ENCODE measurements around the gene PCSK2.

PCSK2 gene

DNA sequence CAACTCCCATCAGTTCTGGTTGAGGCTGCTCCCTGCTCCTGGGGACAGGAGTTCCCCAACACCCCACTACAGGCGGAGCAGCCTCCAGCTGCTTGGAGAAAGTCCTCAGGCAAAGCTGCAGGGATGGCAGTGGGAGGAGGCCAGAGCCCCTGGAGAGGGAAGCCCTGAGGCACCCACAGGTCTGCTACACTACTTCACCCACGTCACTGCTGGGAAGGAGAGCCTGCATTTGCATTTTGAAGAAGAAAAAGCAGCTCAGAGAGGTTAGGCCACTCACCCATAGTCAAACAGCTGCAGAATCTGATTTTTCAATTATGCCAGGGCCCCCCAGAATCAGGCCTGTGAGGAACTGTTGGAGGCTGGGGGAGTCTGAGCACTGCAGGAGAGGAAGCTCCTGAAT lies 287.1 kb downstream of the PCSK2 start:
- DNase-seq = no peak

DNA sequence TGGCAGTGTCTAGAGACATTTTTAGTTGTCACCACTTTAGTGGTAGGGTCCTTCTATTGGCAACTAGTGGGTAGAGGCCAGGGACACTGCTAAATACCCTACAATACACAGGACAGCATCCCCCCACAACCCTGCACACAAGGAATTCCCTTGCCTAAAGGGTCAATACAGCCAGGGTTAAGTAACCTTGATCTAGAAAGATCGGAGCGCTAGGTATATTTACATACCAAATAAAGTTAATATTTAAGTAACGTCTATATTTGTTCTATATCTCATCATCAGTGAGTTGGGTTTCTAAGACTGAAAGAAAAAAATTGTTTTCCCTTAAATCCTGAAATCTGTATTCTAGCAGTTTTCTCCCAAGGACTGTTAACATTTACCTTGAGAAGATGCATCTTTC lies 288.2 kb downstream of the PCSK2 start:
- no peak for DNase-seq

DNA sequence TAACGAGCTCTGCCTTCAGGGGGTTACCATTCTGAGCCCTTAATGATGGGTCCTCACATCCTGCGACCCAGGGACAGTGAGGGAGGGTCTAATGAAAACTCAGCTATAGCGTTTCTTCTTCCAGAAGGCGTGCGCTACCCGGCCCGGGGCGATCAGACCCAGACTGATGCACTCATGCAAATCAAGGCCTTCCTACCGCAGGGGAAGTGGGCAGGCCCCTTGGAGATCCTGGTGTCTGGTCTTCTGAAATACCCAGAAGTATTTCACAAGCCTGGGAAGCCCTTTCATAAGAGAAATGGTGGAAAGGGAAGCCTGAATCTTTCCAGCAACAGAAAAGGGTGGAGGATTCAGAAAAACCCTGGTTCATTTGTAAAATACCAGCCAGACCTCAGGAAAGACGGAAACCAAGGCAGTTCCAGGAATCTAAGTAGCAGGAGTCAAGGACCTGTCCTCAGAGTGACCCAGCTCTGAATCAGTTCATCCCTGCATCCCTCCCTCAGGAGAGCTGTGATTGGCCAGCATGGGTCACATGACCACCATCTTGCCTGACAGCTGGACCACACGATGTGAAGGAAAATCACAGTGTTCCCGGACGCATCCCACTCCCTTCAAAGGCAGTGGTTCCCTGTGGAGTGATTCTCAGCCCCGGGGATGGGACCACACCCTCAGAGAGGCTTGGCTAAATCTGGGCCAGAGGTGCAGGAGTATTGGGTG lies 291.7 kb downstream of the PCSK2 start:
- DNase-seq = no peak

DNA sequence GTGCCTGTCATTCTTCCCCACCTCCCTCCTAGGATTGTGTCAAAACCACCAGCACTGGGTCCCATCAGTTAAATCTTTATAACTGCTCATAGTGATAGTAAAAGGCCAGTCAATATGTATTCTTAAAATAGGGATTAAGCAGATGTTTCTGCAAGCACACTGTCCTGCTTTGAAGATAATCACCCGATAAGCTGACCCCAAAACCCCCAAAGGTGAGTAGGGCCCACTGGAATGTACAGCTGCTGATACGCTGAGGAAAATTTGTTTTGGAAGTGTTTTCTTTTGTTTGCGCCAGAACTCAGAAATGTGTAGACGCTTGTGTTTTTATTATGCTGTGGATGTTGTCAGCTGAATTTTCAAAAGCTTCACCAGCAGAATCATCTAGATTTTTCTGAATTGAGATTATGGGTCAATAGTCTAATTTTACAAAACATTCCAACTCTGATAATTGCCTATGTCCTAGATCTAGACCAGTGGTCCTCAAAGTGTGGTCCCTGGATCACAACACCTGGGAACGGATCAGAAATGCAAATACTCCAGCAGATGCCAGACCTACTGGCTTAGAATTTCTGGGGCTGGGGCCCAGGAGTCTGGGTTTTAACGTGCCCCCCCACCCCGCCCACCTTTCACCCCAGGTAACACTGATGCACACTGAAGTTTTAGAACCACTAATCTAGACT lies 292.9 kb downstream of the PCSK2 start:
- DNase-seq = no peak

DNA sequence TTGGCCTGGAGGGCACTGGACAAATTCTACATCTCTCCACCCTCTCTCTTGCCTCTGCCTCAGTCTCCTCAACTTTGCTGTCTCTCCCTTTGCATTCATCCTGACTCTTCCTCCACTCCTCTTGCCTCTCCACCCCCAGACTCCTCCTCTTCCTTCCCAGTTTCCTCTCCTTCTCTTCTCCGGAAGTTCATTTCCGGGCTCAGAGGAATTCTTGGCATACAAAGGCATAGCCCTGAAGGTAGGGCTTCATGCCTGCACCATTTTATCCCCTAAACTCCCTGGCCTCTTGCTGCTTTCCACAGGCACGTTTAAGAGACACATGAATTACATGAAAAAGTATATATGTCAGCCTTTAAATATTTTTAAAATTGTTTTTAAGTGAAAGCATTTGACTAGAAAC lies 293.7 kb downstream of the PCSK2 start:
- DNase-seq = no peak

DNA sequence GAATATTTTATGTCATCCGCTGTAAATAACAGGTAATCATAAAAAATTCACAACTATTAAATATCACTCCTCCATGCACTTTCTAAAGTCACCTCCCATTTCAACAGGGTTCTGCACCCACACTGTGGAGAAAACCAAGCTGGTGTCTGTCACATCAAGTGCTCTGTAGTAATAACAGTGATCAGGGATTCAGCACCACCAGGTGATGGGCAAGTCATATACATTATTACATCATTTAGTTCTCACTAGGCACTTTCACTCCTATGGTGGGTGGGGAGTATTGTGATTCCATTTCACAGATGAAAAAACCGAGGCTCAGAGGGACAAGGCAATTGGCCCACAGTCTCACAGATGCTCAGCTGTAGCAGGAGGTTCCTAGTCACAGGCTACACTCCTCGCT lies 295.7 kb downstream of the PCSK2 start:
- no peak for DNase-seq

DNA sequence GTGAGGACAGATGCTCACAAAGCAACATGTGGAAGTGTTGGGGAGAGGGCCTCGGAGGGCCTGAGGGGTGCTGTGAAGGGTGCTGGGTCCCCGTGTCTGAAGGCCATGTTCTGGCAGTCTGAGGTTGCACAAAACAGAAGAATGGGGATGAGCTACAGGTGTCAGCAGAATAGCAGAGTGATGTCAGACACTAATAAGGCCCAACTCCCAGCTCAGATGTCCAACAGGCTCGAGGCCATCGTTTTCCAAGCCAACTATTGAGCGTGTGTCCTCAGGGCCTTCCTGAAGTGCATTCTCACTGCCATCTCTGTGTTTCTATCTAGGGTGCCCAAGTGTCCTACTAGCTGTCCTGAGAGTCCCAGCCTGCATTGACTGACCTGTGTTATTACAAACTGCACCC lies 296.5 kb downstream of the PCSK2 start:
- DNase-seq = no peak

DNA sequence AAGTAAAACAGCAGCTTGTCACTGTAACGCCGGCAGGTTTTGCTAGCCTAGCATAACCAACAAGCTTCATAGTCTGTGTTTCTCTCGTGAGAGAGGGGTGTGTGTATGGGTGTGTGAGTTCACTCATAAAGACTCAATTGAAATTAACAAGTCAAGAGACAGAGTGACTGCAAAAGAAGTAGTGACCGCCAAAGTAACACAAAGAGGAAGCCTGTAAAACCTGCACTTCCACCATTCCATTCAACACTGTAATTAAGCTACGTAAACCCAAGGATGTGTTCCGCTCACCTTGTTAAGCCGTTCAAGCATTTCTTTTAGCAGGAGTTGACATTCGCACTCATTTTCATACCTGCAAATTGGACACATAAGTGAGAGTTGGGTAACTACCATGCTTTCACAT lies 297.7 kb downstream of the PCSK2 start:
- DNase-seq = no peak

DNA sequence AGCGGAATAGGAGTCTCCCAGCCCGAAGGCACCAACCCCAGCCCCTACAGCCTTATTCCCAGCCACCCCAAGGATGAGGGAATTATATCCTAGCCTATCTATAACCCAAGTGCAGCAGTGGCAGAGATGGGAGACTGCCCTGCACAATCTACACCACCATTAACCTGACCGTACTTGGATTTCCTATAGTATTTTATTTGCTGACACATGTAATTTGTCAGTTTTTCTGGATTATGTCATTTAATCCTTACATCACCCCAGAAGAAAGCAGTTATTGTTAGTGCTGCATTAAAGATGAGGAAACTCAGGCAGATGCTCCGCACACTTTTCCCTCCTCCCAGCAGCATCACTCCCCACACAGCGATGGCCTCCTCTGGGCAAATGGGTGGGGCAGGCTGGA lies 298.3 kb downstream of the PCSK2 start:
- DNase-seq = no peak

DNA sequence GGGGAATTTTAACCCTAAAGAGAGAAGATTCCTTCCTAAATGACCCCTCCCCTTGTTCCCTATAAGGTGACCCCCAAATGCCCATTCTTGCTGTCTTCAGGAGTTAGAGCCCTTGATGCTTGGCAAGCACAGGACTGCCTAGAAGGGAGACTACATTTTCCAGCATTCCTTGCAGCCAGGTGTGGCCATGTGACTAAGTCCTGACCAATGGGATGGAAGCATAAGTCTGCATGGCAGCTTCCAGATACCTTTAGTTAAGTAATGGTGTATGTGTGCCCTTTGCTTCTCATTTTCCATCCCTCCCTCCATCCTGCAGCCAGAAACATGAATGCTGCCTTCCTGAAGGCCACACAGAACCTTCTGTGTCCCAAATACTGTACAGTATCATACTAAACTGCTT lies 298.8 kb downstream of the PCSK2 start:
- DNase-seq = no peak

DNA sequence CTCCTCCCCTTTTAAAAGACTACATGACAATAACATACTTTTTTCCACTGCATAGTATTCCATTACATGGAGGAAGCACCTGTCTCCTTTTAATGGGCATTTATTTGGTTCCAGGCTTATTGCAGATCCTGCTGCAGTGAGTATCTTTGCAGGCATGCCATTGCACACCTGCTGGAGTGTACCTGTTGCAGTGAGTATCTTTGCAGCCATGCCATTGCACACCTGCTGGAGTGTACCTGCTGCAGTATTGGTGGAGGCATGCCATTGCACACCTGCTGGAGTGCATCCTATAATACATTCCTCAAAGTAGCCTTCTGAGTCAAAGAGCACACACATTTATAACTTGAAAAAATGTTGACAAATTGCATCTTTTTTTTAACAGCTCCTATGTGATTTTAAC lies 302.7 kb downstream of the PCSK2 start:
- no peak for DNase-seq

DNA sequence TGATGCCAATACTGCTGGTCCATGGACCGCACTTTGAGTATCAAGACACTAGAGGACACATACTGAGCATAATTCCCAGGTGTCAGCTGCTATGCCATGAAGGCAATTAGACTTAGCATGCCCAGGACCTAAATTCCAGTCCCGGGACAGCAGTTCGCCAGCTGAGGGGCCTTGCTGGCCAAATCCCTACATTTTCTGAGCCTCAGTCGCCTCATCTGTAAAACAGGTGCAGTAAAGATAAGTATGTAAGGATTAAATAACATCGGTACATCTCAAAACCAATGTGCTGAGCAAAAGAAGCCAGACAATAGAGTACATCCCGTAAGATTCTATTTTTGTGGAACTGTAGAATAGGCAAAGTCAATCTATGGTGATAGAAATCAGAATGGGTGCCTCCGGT lies 303.3 kb downstream of the PCSK2 start:
- no peak for DNase-seq

DNA sequence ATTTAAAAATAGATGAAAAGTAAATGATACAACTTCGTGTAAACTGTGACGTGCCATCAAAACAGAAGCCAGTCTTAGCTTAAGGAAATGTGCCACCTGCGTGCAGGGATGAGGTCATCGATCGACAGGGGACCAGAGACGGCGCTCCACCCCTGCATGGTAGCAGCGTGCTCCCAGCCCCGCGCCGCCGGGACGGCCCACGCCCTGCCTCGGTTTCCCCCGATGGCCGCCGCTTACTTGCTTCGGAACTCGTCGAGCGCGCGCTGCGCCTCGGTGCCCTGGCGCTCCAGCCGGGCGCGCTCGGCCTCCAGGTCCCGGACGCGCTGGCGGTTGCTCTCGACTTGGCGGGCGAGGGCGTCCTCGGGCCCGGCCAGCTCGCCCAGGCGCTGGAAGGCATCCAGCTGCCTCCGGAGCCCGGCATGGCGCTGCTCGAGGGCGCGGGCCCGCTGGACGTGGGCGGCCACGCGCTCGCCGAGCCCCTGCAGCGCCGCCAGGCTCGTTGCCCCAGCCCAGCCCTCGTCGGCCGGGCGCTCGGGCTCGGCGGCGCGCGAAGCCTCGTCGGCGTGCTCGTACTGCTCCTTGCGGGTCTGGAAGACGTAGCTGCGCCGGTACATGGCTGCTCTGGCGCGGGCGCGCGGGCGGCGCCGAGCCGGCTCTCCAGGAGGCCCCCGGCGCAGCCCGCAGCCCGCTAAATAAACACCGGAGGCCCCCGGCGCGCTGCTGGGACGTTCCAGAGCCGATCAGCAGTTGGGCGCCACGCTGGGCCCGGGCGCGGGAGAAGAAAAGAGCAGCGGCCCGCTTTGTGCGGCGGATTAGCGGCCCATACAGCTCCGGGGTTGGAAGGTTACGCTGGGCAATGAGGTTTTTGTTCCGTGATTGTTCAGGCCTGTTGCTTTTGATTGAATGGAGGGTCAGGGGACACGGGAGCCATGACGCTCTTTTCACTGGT lies 304.1 kb downstream of the PCSK2 start, which contains the start of gene BFSP1:
TSS of gene BFSP1 (minus strand) at position 664 of the 949 bp plus-strand sequence. CDS start at position 614, 50 bp downstream.
- peak; percentile 46 for DNase-seq

DNA sequence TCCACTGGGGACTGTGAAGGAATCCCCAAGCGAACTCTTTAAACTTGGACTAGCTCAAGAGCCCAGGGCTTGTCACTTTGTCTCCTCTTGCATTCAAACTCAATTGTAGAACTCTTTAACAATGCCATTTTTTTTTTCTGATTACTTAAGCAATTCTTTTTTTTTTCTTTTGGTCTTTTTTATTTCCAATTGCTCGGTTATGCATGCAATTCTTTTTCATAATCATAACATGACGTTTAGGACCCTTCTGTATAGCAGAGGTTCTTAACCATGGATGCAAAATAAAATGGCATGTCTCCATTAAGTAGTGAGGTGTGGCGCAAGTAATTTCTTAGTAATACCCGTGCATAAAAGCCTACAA lies 304.8 kb downstream of the PCSK2 start:
- DNase-seq = no peak

DNA sequence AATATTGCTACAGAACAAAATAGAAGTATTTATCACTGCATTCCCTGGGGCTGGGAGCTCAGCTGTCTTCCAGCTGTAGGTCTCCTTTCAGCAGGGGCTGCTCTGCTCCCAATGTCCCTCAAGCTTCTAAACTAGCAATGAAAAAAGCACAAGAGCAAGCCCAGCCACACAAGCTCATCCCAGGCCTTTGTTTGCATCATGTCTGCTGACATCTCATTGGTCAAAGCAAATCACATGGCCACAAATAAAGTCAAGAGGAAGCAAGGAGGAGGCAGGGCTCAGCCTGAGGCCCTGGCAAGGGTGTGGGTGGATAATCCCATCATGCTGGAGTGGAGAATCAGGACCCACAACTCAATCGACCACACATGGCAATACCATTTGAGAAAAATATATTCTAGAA lies 306.6 kb downstream of the PCSK2 start:
- DNase-seq = no peak

DNA sequence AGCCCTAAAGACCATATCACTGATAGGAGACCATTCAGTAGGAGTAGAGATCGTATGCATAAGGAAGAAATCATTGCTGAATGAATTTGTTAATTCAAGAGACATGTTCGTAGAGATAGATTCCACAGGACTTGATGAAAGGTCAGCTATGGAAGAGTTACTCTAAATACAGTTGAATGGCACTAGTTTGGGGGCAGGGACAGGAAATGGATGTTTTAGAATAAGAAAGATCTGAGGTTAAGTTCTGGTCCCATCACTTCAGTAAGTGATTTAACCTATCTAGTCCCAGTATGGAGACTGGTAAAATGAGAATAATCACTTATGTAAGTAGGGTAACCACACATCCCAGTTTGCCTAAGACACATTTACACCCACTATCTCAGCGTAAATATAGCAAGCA lies 307.2 kb downstream of the PCSK2 start:
- DNase-seq = no peak

All from stimulated activated CD4-positive, alpha-beta T cell treated with anti-CD3 and anti-CD28 coated beads, Interleukin-1b, Interleukin-23, amount 100 ng/mL, for 48 hours (primary cell).